HAP-1 (cell line): Measurements from ENCODE around the gene CCDC68.

Source experiments
- DNase-seq, 2 experiments: peaks; one replicate each; pipeline ENCODE4 v3.0.0-alpha.2; 2016 to 2020; ENCODE audit warnings: low spot score in 2 of 2
- H3K27me3 ChIP-seq: fragments of 250-450 bp; sonication (Bioruptor Pico); 2 replicates; pipeline ENCODE4 v1.5.1; 2020; ENCODE audit warnings: low read depth, mild to moderate bottlenecking, moderate library complexity
- H3K36me3 ChIP-seq: fragments of 250-450 bp; sonication (Bioruptor Pico); replicated peaks from 2 replicates; pipeline ENCODE4 v1.5.1; 2020; ENCODE audit warnings: mild to moderate bottlenecking
- H3K4me1 ChIP-seq: fragments of 250-450 bp; sonication (Bioruptor Pico); 2 replicates; pipeline ENCODE4 v1.5.1; 2020; ENCODE audit warnings: mild to moderate bottlenecking
- H3K4me3 ChIP-seq: fragments of 250-450 bp; sonication (Bioruptor Pico); 2 replicates; pipeline ENCODE4 v1.5.1; 2020; ENCODE audit warnings: mild to moderate bottlenecking, moderate library complexity
- H3K9me3 ChIP-seq: fragments of 250-450 bp; sonication (Bioruptor Pico); 2 replicates; pipeline ENCODE4 v1.5.1; 2020; ENCODE audit warnings: mild to moderate bottlenecking, moderate library complexity
- in situ Hi-C: fragments of 300-500 bp; cut with MboI; formaldehyde crosslinking; loops from 3 replicates; pipeline ENCODE4 v1.14.3; 2020; ENCODE audit warnings: low sequenced_read_pairs, inconsistent platforms, mixed read lengths

CCDC68 gene, protein sequence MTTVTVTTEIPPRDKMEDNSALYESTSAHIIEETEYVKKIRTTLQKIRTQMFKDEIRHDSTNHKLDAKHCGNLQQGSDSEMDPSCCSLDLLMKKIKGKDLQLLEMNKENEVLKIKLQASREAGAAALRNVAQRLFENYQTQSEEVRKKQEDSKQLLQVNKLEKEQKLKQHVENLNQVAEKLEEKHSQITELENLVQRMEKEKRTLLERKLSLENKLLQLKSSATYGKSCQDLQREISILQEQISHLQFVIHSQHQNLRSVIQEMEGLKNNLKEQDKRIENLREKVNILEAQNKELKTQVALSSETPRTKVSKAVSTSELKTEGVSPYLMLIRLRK

GRCh38 chr18:54958704-54959625, at the start of gene CCDC68:
TSS of gene CCDC68 (minus strand) at chr18:54959461. CDS start at chr18:54942791, 16,670 bp downstream.
- in situ Hi-C loops = no loop called here
- DNase-seq = peak; percentile 65 to 84
- peaks cover 8% of the 10 kb centered on the region; the same call in 1 of the 2 replicates for H3K4me1 ChIP-seq
- H3K27me3 ChIP-seq = no peaks in the 10 kb centered on the region
- no peaks in the 10 kb centered on the region for H3K36me3 ChIP-seq
- H3K4me3 ChIP-seq = peak within 1 kb of the TSS; percentile 53
- no peaks in the 10 kb centered on the region for H3K9me3 ChIP-seq

DNA sequence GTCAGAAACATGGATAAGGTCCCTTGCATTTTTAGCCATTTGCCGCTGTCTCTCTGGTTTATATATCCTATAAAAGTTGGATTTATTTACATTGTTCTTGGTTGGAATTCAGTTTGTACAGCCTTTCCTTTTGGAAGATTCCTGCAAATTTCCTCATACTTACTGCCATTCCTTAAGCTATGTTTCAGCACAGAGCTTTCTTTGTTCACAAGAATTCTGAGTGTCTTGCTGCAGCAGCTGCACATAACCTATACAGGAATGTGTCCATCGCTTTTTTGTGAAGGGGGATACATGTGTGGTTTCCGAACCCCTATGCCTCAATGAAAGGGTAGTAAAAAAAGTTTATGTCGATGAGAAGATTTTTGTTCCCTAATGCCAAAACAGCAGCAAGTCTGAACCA, 48.3 kb upstream of the CCDC68 start:
- DNase-seq = no peak
- H3K4me1 ChIP-seq = no peaks in the 10 kb centered on the region
- no peaks in the 10 kb centered on the region for H3K9me3 ChIP-seq
- in situ Hi-C loops = no loop called here
- no peaks in the 10 kb centered on the region for H3K27me3 ChIP-seq
- no peak overlapping the region for H3K4me3 ChIP-seq
- H3K36me3 ChIP-seq = no peaks in the 10 kb centered on the region

DNA sequence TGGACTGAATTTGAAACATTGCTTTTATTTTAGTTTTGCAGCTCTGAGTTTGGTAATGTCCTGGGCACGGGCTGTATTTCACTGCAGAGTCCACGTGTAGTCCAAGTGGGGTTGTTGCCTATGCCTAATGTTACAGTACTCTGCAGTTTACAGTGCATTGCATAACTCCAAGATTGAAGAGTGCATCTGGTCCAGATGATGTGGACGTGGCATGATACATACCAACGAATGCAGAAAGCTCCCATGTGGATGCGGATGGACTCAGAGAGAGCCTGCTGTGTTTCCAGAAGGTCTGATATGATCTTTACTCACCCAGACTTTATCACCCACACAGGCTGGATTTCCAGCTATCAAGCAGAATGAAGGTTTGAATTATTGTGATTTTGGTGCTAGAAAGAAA, 44.4 kb upstream of the CCDC68 start:
- DNase-seq = no peak
- H3K27me3 ChIP-seq = no peaks in the 10 kb centered on the region
- in situ Hi-C loops = no loop called here

GRCh38 chr18:55002261-55002660, 43.0 kb upstream of the CCDC68 start:
- Histone ChIP-seq H3K4me1 (peaks cover 8% of the 10 kb centered on the region), H3K36me3 (no peaks in the 10 kb centered on the region), H3K4me3 (no peak overlapping the region), H3K9me3 (no peaks in the 10 kb centered on the region), H3K27me3 (no peaks in the 10 kb centered on the region)
- DNase-seq = no peak
- in situ Hi-C loops = no loop called here

More for the DNA sequence above, 44.4 kb upstream of the CCDC68 start:
- Histone ChIP-seq H3K4me3 (no peak overlapping the region), H3K4me1 (peaks cover 8% of the 10 kb centered on the region), H3K36me3 (no peaks in the 10 kb centered on the region), H3K9me3 (no peaks in the 10 kb centered on the region)

- Histone ChIP-seq H3K9me3 (no peaks in the 10 kb centered on the region), H3K36me3 (no peaks in the 10 kb centered on the region), H3K27me3 (no peaks in the 10 kb centered on the region), H3K4me1 (peaks cover 8% of the 10 kb centered on the region), H3K4me3 (no peak overlapping the region)
- DNase-seq = peak; percentile 17 to 29
- in situ Hi-C loops = no loop called here
Observed at GRCh38 chr18:55001394-55002024, 42.2 kb upstream of the CCDC68 start.

DNA sequence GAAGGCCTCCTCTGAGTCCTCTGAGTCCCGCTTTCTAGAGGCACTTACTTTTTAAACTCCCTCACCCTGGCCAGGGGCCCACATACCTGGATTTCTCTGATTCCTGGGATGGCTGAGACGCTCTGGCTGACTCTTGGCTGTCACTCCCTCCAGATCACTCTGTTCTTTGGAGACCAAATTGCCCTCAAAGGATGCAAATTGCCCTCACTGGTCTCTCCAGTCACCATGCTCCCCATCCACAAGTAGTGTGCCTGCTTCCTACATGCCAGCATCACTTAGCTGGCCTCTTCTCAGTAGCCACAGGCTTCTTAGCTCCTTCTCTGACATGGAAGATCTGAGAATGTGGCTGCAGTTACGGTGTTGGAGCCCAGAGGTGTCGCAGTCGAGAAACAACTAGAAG, 41.3 kb upstream of the CCDC68 start:
- Histone ChIP-seq H3K9me3 (no peaks in the 10 kb centered on the region), H3K4me1 (peaks cover 8% of the 10 kb centered on the region), H3K36me3 (no peaks in the 10 kb centered on the region), H3K27me3 (no peaks in the 10 kb centered on the region), H3K4me3 (no peak overlapping the region)
- no peak for DNase-seq
- in situ Hi-C loops = no loop called here

DNA sequence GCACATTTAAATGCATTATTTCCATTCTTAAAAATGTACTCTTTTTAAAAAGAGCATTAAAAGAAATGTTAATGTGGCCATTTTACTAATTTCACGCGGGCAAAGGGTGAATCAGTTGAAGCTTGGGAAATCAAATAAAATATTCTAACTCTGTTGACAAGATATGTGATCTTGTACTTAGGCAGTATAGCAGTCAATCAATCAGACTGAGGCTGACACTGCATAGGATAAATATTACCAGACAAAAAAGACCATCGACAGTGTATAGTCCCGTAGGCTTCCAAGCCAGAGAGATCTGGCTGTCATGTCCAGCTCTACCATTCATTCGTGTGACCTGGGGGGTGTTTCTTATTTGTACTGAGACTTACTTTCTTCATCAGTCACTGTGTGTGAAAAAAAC, 39.8 kb upstream of the CCDC68 start:
- Histone ChIP-seq H3K4me1 (peaks cover 8% of the 10 kb centered on the region), H3K9me3 (no peaks in the 10 kb centered on the region), H3K4me3 (no peak overlapping the region), H3K27me3 (no peaks in the 10 kb centered on the region), H3K36me3 (no peaks in the 10 kb centered on the region)
- no peak for DNase-seq
- in situ Hi-C loops = loop anchor here (25.0 kb wide), 1 partner anchor 562 kb away; no protein-coding TSS in a partner anchor

- H3K9me3 ChIP-seq = no peaks in the 10 kb centered on the region
- in situ Hi-C loops = loop anchor here (25.0 kb wide), 1 partner anchor 558 kb away; no protein-coding TSS in a partner anchor
- no peaks in the 10 kb centered on the region for H3K27me3 ChIP-seq
- no peaks in the 10 kb centered on the region for H3K4me1 ChIP-seq
- no peaks in the 10 kb centered on the region for H3K36me3 ChIP-seq
- DNase-seq = no peak
- no peak overlapping the region for H3K4me3 ChIP-seq
Observed at GRCh38 chr18:54995421-54996143, 36.3 kb upstream of the CCDC68 start.

DNA sequence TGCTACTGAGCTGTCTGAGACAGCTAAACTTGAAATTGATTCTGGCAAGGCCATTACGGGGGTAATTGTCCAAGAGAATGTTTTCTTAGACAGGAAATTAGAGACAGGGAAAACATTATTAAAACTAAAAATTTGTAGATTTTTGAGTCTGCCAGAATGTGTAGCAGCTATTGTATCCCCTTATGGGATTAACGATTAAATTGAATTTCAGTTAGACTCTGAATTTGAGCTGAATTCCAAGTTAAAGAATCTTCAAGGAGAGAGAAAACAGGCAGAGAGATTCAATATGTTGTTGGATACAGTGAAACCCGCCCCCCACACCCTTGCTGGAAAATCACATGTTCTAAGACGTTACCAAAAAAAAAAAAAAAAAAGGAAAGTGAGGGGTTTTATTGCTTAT, 32.7 kb upstream of the CCDC68 start:
- H3K4me3 ChIP-seq = no peak overlapping the region
- no peaks in the 10 kb centered on the region for H3K27me3 ChIP-seq
- H3K4me1 ChIP-seq = no peaks in the 10 kb centered on the region
- in situ Hi-C loops = loop anchor here (25.0 kb wide), 1 partner anchor 555 kb away; no protein-coding TSS in a partner anchor
- no peaks in the 10 kb centered on the region for H3K9me3 ChIP-seq
- H3K36me3 ChIP-seq = no peaks in the 10 kb centered on the region
- no peak for DNase-seq

GRCh38 chr18:54984908-54985307, 25.6 kb upstream of the CCDC68 start:
- no peak for DNase-seq
- no peaks in the 10 kb centered on the region for H3K27me3 ChIP-seq
- H3K36me3 ChIP-seq = no peaks in the 10 kb centered on the region
- no peaks in the 10 kb centered on the region for H3K4me1 ChIP-seq
- H3K9me3 ChIP-seq = no peaks in the 10 kb centered on the region
- in situ Hi-C loops = loop anchor here (5.0 to 25.0 kb wide), 2 partner anchors 303 to 548 kb away; no protein-coding TSS in a partner anchor
- no peak overlapping the region for H3K4me3 ChIP-seq

GRCh38 chr18:54983791-54984190, 24.5 kb upstream of the CCDC68 start:
- no peaks in the 10 kb centered on the region for H3K36me3 ChIP-seq
- in situ Hi-C loops = loop anchor here (5.0 to 25.0 kb wide), 2 partner anchors 301 to 546 kb away; no protein-coding TSS in a partner anchor
- DNase-seq = no peak
- H3K27me3 ChIP-seq = no peaks in the 10 kb centered on the region
- H3K4me1 ChIP-seq = no peaks in the 10 kb centered on the region
- H3K9me3 ChIP-seq = no peaks in the 10 kb centered on the region
- no peak overlapping the region for H3K4me3 ChIP-seq

- Histone ChIP-seq H3K9me3 (no peaks in the 10 kb centered on the region), H3K4me3 (no peak overlapping the region), H3K27me3 (no peaks in the 10 kb centered on the region), H3K36me3 (no peaks in the 10 kb centered on the region), H3K4me1 (no peaks in the 10 kb centered on the region)
- in situ Hi-C loops = loop anchor here (5.0 to 25.0 kb wide), 2 partner anchors 301 to 546 kb away; no protein-coding TSS in a partner anchor
- DNase-seq = peak; percentile 11 to 72
Observed at GRCh38 chr18:54983041-54983686, 23.9 kb upstream of the CCDC68 start.
